ENCODE measurements around the gene PPP1R3E. TPM values are rescaled to one million over a fixed set of nuclear protein-coding genes. Genes with fewer than 3 reads are reported as not detected.

Gene PPP1R3E
- total and polyA plus RNA-seq, 2 of the 13 experiments (the other 11 are each of a cell fraction or from before 2014, with no cell fraction given), result 16.5 to 26.5 TPM

DNA sequence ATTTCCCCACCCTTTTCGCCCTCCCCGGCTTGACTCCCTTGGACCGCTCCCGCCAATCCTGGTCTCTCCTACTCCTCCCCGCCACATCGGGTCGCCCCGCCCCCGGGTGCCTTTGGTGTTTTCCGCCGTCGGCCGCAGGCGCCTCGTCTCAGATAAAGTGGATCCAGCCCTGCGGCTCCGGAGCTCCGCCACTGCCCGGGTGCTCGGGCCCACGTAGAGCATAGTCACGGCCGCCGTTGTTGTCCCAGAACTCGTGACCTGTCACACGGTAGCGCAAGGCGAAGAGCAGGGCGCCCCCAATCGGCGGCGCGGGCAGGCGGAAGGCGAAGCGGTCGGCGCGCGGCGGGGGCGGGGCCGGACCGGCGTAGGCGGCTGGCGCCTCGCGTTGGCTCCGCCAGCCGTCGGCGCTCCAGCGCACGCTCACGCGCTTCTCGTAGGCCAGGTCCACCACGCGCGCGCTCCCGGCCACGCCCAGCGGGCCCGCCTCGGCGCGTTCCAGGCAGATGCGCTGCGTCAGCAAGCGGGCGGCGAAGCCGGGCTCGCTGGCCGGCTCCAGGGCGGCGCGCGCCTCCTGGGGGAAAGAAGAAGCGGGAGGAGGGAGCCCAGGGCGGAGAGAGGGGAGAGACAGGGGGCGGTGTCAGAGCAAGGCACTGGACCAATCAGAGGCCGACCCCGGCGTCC lies 1.2 kb downstream of the PPP1R3E start (continued):
- TF ChIP-seq RXRB (CRISPR knock-in tag; IDR thresholded peaks at IDR 0.05; ENCODE audit: borderline replicate concordance) (peak; percentile 70), KDM1A (CRISPR knock-in tag; IDR thresholded peaks at IDR 0.05) (peak; percentile 77; the same call in 1 of the 2 replicates), KLF12 (CRISPR knock-in tag; IDR thresholded peaks at IDR 0.05; ENCODE audit: borderline replicate concordance) (peak; percentile 98; the same call in 1 of the 2 replicates), ELF4 (CRISPR knock-in tag; IDR thresholded peaks at IDR 0.05; ENCODE audit: borderline replicate concordance) (no peak), GABPB1 (CRISPR knock-in tag; IDR thresholded peaks at IDR 0.05) (peak; percentile 84), ZNF670 (CRISPR knock-in tag; IDR thresholded peaks at IDR 0.05; ENCODE audit: borderline replicate concordance) (no peak), ZNF749 (CRISPR knock-in tag; IDR thresholded peaks at IDR 0.05; ENCODE audit: borderline replicate concordance) (no peak; the same call in 1 of the 2 replicates), DPF2 (CRISPR knock-in tag; IDR thresholded peaks at IDR 0.05; ENCODE audit: borderline replicate concordance, low read depth) (peak; percentile 23; the same call in 1 of the 2 replicates), ZC3H4 (CRISPR knock-in tag; IDR thresholded peaks at IDR 0.05; ENCODE audit: borderline replicate concordance) (peak; percentile 77; the same call in 1 of the 2 replicates), ZNF883 (CRISPR knock-in tag; IDR thresholded peaks at IDR 0.05; ENCODE audit: not compliant biosample characterization) (peak; percentile 71), JUND (CRISPR knock-in tag; IDR thresholded peaks at IDR 0.05) (peak; percentile 72), GATA4 (IDR thresholded peaks at IDR 0.05; ENCODE audit: borderline replicate concordance, low read depth) (peak; percentile 80), RFXAP (CRISPR knock-in tag; IDR thresholded peaks at IDR 0.05; ENCODE audit: borderline replicate concordance) (peak; percentile 78; the same call in 1 of the 2 replicates), ZNF101 (CRISPR knock-in tag; IDR thresholded peaks at IDR 0.05; ENCODE audit: borderline replicate concordance, low read depth) (no peak), ZNF605 (CRISPR knock-in tag; IDR thresholded peaks at IDR 0.05) (no peak), ZNF577 (CRISPR knock-in tag; IDR thresholded peaks at IDR 0.05; ENCODE audit: borderline replicate concordance, low read depth) (no peak), HNRNPH1 (optimal IDR thresholded peaks at IDR 0.05; ENCODE audit: low read depth, low read length) (no peak), CBX1 (IDR thresholded peaks at IDR 0.05; ENCODE audit: low read depth) (peak; percentile 89), ZNF558 (CRISPR knock-in tag; IDR thresholded peaks at IDR 0.05; ENCODE audit: borderline replicate concordance) (no peak), ZNF790 (CRISPR knock-in tag; IDR thresholded peaks at IDR 0.05; ENCODE audit: borderline replicate concordance) (no peak), ZFY (CRISPR knock-in tag; IDR thresholded peaks at IDR 0.05) (no peak), POGZ (CRISPR knock-in tag; IDR thresholded peaks at IDR 0.05) (peak; percentile 78; the same call in 1 of the 2 replicates)
- TF ChIP-seq, protein P1, sequence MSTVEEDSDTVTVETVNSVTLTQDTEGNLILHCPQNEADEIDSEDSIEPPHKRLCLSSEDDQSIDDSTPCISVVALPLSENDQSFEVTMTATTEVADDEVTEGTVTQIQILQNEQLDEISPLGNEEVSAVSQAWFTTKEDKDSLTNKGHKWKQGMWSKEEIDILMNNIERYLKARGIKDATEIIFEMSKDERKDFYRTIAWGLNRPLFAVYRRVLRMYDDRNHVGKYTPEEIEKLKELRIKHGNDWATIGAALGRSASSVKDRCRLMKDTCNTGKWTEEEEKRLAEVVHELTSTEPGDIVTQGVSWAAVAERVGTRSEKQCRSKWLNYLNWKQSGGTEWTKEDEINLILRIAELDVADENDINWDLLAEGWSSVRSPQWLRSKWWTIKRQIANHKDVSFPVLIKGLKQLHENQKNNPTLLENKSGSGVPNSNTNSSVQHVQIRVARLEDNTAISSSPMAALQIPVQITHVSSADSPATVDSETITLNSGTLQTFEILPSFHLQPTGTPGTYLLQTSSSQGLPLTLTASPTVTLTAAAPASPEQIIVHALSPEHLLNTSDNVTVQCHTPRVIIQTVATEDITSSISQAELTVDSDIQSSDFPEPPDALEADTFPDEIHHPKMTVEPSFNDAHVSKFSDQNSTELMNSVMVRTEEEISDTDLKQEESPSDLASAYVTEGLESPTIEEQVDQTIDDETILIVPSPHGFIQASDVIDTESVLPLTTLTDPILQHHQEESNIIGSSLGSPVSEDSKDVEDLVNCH (CRISPR knock-in tag; IDR thresholded peaks at IDR 0.05), result no peak
- TF ChIP-seq, protein P2, sequence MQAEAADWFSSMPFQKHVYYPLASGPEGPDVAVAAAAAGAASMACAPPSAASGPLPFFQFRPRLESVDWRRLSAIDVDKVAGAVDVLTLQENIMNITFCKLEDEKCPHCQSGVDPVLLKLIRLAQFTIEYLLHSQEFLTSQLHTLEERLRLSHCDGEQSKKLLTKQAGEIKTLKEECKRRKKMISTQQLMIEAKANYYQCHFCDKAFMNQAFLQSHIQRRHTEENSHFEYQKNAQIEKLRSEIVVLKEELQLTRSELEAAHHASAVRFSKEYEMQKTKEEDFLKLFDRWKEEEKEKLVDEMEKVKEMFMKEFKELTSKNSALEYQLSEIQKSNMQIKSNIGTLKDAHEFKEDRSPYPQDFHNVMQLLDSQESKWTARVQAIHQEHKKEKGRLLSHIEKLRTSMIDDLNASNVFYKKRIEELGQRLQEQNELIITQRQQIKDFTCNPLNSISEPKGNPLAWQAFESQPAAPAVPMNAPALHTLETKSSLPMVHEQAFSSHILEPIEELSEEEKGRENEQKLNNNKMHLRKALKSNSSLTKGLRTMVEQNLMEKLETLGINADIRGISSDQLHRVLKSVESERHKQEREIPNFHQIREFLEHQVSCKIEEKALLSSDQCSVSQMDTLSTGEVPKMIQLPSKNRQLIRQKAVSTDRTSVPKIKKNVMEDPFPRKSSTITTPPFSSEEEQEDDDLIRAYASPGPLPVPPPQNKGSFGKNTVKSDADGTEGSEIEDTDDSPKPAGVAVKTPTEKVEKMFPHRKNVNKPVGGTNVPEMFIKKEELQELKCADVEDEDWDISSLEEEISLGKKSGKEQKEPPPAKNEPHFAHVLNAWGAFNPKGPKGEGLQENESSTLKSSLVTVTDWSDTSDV (CRISPR knock-in tag; IDR thresholded peaks at IDR 0.05), result peak; percentile 16; the same call in 1 of the 2 replicates
- TF ChIP-seq, protein P3, sequence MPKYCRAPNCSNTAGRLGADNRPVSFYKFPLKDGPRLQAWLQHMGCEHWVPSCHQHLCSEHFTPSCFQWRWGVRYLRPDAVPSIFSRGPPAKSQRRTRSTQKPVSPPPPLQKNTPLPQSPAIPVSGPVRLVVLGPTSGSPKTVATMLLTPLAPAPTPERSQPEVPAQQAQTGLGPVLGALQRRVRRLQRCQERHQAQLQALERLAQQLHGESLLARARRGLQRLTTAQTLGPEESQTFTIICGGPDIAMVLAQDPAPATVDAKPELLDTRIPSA (CRISPR knock-in tag; IDR thresholded peaks at IDR 0.05; ENCODE audit: borderline replicate concordance), result no peak
